ENCODE results near the gene ADD3.

GRCh38 chr10:110017907-110018306 is 10.1 kb downstream of the ADD3 start:
- TF ChIP-seq CTCF (optimal IDR thresholded peaks at IDR 0.05 in 1 of 3, IDR thresholded peaks at IDR 0.05 in 1 of 3, conservative IDR thresholded peaks at IDR 0.05 in 1 of 3; ENCODE audit: extremely low read depth in 1 of 3, insufficient read depth in 2 of 3, low read length in 3 of 3) (no peak), EZH2 (IDR thresholded peaks at IDR 0.05; ENCODE audit: low read length) (no peak)

Data from keratinocyte (primary cell).